HG03175 (cell line): ENCODE measurements around the gene CRTC2.
A peak's percentile ranks its signal among the peaks of the same experiment; 100 is the strongest.
"Not testable (repeated sequence)": the region's sequence is repeated elsewhere in the genome, so short reads cannot be mapped to it uniquely, and the experiment has no call there.

ENCODE experiments used
- ATAC-seq: cut with Tn5 transposase; IDR thresholded peaks from one replicate; pipeline ENCODE4 v1.9.1; 2021; ENCODE audit warnings: mild to moderate bottlenecking, moderate library complexity; ENCODE audit not compliant: unreplicated experiment

The CRTC2 gene, protein sequence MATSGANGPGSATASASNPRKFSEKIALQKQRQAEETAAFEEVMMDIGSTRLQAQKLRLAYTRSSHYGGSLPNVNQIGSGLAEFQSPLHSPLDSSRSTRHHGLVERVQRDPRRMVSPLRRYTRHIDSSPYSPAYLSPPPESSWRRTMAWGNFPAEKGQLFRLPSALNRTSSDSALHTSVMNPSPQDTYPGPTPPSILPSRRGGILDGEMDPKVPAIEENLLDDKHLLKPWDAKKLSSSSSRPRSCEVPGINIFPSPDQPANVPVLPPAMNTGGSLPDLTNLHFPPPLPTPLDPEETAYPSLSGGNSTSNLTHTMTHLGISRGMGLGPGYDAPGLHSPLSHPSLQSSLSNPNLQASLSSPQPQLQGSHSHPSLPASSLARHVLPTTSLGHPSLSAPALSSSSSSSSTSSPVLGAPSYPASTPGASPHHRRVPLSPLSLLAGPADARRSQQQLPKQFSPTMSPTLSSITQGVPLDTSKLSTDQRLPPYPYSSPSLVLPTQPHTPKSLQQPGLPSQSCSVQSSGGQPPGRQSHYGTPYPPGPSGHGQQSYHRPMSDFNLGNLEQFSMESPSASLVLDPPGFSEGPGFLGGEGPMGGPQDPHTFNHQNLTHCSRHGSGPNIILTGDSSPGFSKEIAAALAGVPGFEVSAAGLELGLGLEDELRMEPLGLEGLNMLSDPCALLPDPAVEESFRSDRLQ

DNA sequence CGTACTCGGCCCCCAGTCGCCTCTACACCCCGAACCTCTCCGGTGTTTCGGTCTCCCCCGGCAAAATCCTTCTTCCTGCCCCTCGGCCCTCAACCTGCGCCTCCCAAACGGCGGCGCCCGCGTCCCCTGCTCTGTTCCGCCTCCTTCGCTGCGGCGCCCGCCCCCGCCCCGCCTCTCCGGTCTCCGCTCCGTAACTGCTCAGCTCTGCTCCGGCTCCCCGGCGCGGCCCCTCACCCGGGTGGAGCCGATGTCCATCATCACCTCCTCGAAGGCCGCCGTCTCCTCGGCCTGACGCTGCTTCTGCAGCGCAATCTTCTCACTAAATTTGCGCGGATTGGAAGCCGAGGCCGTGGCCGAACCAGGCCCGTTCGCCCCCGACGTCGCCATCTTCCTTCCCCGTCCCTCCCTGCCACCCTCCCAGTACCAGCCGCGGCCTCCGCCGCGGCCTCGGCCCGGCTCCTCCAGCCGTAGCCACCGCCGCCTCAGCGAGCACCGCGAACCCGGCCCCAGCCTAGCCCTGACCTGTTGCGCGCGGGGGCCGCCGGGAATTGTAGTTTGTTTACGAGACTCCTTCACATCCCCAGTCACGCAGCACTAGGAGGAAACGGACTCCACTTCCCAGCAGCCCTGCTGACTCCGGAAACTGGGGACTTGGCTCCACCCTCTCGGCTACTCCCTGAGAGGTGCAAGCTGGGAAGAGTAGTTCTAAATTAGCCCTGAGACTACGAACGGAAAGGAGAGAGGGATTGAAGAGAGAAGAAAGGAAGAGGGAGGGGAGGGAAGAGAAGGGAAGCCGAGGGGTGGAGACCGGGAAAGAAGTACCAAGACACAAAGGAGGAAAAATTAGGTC, at the start of gene CRTC2:
TSS of gene CRTC2 (minus strand) at position 502 of the 850 bp plus-strand sequence. CDS start at position 387, 115 bp downstream.
- peak; percentile 80 for ATAC-seq

- no peak for ATAC-seq
Observed at GRCh38 chr1:154006136-154006535, 47.7 kb upstream of the CRTC2 start.

- no peak for ATAC-seq
Observed at GRCh38 chr1:154000420-154000819, 42.0 kb upstream of the CRTC2 start.

DNA sequence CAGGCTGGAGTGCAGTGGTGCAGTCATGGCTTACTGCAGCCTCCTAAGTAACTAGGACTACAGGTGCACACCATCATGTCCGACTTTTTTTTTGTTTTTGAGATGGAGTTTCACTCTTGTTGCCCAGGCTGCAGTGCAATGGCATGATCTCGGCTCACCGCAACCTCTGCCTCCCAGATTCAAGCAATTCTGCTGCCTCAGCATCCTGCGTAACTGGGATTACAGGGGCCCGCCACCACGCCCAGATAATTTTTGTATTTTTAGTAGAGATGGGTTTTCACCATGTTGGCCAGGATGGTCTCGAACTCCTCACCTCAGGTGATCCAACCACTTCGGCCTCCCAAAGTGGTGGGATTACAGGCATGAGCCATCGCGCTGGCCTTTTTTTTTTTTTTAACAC, 38.5 kb upstream of the CRTC2 start:
- not testable (repeated sequence) for ATAC-seq

- ATAC-seq: no peak
Observed at GRCh38 chr1:153995640-153996039, 37.2 kb upstream of the CRTC2 start.

GRCh38 chr1:153995202-153995601, 36.8 kb upstream of the CRTC2 start:
- no peak for ATAC-seq

DNA sequence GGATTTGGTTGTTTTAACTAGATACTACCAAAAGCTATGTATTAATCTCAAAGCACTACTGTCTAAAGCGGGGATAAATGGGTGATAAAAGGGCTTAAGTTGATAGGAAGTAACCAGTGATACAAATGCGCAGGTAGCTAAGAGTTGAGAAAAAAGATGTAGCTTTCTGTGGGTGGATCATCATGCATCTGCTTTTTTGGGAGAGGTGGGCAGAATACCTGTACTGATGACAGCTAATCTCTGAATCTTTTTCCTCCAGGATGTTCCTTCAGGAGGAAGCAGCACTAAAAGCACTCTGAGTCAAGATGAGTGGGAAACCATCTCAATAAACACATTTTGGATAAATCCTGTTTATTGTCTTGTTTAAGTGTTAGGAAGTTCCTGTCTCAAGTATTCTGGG, 33.4 kb upstream of the CRTC2 start:
- ATAC-seq: no peak

DNA sequence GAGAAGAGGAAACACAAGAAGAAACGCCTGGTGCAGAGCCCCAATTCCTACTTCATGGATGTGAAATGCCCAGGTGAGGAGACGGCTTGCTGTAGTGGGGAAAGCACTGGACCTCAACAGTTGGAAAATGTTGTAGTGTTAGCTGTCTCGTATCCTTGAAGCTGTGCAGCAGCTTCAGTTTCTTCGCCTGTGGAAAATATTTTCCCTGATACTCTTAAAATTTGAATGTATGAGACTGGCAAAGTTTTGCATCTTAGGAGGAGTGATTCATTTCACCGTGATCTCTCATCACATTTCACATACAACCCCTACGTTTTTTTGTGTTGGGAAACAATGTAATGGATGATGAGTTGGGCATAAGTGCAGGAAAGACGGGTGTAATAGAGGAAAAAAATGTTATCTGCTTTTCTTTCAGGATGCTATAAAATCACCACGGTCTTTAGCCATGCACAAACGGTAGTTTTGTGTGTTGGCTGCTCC, 32.8 kb upstream of the CRTC2 start:
- ATAC-seq: no peak

- peak; percentile 70 for ATAC-seq
Observed at GRCh38 chr1:153990468-153991150, 32.2 kb upstream of the CRTC2 start, which contains the start of gene RPS27. Gene RPS27, plus strand, starts transcription at chr1:153990762. Its CDS starts 35 bp downstream, at chr1:153990797.

DNA sequence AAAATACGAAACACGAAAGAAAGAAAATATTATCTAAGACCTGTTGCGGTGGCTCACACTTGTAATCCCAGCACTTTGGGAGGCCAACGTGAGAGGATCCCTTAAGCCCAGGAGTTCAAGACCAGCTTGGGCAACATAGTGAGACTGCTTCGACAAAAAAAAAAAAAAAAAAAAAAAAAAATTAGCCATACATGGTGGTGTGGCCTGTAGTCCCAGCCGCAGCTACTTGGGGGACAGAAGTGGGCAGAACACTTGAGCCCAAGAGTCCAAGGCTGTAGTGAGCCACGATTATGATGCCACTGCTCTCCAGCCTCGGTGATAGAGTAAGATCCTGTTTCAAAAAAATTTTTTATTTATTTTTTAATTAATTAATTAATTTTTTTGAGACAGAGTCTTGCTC, 29.2 kb upstream of the CRTC2 start:
- no peak for ATAC-seq

DNA sequence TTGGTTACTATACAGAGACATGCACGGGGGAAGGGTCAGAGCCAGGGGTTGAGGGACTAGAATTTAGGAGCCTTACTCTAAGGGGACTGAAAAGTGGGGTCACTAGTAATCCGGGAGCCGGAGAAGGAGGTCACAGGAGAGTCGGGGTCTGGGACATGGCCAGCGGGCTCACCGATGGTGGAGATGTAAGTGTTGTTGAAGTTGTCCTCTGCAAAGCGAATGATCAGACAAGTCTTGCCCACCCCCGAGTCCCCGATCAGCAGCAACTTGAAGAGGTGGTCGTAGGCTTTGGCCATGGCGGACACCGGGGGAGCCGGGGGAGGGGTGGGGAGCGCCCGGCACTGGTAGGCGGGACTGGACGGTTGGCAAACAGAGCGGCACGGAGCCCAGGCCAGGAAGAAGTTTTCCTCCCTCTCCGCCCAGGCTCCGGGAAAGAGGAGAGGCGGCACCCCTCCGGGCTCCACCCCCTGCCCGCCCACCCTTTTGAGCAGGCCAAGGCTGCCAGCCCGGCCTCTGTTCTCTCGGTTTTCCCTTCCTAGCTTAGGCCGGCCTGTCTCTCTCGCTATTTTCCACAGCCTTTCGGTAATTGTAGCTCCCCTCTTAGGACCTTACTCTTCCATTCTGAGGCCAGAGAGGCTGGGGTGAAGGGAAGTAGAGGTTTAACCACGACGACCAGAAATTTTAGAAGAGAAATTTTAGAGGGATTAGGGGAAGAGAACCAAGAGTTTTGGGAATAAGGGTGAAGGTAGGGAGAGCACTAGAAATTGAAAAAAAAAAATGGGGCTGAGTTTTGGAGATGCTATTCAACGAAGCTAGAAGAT, 27.7 kb upstream of the CRTC2 start, which contains the start of gene RAB13:
TSS of gene RAB13 (minus strand) at position 399 of the 821 bp plus-strand sequence. CDS start at position 296, 103 bp downstream.
- ATAC-seq: no peak

- ATAC-seq: no peak
Observed at GRCh38 chr1:153985341-153985912, 27.0 kb upstream of the CRTC2 start.

GRCh38 chr1:153984123-153984894, 25.9 kb upstream of the CRTC2 start:
- no peak for ATAC-seq

- ATAC-seq: not testable (repeated sequence)
Observed at GRCh38 chr1:153981735-153982134, 23.3 kb upstream of the CRTC2 start.

DNA sequence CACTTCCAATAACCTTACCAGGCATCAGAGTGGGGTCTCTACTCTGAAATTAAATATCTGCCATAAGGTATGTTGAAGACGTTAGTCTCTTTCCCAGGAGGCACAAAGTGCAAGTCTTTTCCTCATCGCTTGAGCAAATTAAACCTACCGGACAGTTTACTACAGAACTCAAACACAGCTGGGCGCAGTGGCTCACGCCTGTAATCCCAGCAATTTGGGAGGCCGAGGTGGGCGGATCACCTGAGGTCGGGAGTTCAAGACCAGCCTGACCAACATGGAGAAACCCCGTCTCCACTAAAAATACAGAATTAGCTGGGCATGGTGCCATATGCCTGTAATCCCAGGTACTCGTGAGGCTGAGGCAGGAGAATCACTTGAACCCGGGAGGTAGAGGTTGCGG, 20.7 kb upstream of the CRTC2 start:
- ATAC-seq: not testable (repeated sequence)

- no peak for ATAC-seq
Observed at GRCh38 chr1:153978274-153978909, 20.0 kb upstream of the CRTC2 start.

DNA sequence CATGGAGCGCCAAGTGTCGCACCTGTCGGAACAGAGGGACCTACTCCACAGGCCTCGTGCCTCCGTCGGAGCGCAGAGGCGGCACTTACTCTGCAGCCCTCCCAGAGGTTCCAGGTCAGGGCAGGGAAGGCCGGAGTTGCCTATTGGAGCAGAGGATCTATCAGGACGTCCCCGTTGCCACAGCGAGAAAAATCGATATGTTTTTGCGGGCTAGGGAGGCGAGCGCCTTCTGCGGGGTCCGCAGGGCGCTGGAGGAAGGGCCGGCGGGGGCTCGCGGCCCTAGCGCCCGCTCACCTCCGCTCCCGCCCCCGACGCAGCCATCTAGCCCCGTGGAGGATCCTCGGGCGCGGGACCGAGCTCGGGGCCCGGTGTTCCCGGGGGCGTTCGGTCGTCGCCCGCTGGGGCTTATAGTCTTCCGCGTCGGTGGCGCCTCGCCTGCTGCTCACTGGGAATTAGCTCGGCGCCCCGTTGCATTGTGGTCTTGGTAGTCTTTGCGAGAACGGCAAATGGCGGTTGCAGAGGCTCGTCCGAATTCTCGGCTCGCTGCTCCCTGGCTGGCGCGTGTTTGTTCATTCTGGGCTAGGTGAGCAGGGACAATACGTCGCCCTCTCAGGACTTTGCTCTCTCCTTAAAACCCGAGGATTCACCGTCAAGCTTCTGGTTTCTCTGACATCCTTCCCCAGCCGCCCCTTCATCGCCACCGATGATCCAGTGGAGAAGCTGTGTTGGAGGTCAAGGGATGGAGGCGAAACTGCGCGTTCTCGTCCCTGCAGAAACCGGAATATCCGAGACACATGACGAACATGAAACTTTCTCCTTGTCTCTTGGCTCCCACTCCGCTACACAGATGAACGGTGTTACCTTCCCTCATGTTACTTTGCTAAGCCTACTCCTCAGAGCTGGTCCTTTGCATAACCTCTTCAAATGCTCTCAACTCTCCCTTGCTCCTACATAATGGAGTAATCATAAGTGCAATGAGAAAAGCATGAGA, 19.1 kb upstream of the CRTC2 start, which contains the start of gene JTB:
TSS of gene JTB (minus strand) at position 425 of the 991 bp plus-strand sequence. CDS start at position 3, 422 bp downstream.
- ATAC-seq: peak; percentile 87
